Subcutaneous adipose tissue (tissue), 4 donors: Measurements from ENCODE around the gene SH2D7. TPM values are rescaled to one million over a fixed set of nuclear protein-coding genes. Genes with fewer than 3 reads are reported as not detected.

Source experiments
- total RNA-seq, 4 donors: library from RNA; depleted of rRNA; stranded (reverse); fragments of >200 nt; gene quantifications; one replicate each; pipeline ENCODE4 v1.1.0, GENCODE V29; 2016
- TF ChIP-seq, protein P1 (sequence below): fragments of 450-650 bp; IDR thresholded peaks from one replicate; pipeline ENCODE4 v1.5.1; 2016; ENCODE audit warnings: low read depth, mild to moderate bottlenecking, control low read depth, antibody characterized with exemption, moderate library complexity

SH2D7 gene
- total RNA-seq, 4 donors from 2014 or later: not detected

DNA sequence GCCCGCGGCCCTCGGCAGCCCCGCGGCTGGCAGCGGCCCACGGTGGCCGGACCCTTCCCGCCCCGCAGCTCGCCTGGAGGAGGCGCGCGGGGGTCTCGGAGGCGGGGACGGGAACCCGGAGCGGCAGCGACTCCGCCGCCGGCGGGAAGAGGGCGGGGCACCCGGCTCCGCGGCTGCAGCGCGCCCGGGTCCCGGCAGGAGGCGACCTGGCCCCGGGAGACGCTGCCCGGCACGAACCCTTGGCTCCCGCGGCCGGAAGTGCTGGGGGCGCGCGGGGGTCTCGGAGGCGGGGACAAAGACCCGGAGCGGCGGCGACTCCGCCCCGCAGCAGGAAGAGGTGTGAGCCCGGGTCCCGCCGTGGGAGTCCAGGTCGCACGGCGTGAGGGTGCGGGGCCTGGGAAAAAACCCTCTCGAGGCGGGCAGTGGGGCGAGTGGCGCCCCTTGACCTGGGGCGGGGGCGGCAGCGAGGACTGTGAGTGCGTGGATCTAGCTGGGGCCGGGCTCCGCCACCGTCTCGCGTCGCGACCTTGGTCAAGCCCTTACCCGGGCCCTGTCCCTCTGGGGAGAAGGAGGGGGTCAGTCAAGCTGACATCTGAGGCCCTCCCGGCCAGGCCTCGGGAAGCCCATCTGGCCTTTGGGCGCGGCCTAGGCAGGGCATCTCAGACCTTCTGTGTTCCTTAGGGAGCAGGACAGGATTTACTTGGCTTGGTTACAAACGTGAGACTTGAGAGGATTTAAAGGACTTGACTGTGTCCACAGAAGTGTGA lies 39.1 kb downstream of the SH2D7 start, which contains the start of gene CIB2:
TSS of gene CIB2 (minus strand) at position 151 of the 767 bp plus-strand sequence. CDS start 230 bp downstream, outside the sequence.
- TF ChIP-seq, protein P1, sequence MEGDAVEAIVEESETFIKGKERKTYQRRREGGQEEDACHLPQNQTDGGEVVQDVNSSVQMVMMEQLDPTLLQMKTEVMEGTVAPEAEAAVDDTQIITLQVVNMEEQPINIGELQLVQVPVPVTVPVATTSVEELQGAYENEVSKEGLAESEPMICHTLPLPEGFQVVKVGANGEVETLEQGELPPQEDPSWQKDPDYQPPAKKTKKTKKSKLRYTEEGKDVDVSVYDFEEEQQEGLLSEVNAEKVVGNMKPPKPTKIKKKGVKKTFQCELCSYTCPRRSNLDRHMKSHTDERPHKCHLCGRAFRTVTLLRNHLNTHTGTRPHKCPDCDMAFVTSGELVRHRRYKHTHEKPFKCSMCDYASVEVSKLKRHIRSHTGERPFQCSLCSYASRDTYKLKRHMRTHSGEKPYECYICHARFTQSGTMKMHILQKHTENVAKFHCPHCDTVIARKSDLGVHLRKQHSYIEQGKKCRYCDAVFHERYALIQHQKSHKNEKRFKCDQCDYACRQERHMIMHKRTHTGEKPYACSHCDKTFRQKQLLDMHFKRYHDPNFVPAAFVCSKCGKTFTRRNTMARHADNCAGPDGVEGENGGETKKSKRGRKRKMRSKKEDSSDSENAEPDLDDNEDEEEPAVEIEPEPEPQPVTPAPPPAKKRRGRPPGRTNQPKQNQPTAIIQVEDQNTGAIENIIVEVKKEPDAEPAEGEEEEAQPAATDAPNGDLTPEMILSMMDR: no peak

GRCh38 chr15:78133801-78134200 lies 41.4 kb downstream of the SH2D7 start:
- TF ChIP-seq, protein P1: no peak

DNA sequence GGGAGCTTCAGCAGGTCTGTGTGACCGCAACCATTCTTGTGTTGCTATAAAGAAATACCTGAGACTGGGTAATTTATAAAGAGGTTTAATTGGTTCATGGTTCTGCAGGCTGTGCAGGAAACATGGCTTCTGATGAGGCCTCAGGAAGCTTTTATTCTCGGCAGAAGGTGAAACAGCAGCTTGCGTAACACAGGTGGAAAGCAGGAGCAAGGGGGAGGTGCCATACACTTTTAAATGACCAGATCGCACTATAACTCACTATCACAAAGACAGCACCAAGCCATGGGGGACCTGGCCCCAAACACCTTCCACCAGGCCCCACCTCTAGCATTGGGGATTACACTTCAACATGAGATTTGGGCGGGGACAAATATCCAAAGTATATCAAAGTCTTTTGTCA lies 47.2 kb downstream of the SH2D7 start:
- TF ChIP-seq, protein P1: no peak

DNA sequence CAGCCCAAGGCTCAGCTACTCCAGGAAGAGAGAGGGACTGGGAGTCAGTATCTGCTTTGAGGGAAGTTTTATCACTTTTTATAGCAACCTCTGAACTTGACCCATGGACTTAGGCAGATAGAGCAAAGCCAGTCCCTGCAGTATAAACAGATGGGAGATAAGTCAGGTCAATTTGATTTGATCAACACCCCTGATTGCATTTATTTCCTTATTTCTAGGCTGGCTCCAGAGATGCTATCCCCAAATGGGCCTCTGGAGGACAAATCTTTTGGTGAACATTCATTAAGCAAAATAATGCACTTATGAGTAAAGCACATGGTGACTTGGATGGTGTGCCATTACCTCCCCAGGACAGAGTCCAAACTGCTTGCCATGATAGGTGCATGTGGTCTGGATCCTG lies 47.9 kb downstream of the SH2D7 start:
- TF ChIP-seq, protein P1: no peak

DNA sequence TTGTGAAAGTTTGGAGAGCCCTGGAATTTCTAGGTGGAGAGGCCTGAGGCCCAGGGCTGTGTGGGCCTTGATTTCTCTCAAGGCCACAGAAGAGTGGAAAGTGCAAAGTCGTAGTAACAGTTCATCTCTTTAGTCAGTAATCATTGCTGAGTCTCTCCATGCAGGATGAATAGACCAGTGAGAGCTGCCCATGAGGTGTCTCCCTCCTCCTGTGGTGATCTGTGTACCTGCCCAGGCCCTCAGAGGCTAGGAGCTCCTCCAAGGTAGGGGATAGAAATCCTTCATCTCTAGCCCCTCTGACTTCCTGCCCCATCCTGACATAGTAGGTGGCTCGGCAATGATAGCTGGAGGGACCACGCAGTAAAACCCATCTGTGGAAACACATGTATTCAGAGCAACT lies 50.0 kb downstream of the SH2D7 start:
- TF ChIP-seq, protein P1: no peak

DNA sequence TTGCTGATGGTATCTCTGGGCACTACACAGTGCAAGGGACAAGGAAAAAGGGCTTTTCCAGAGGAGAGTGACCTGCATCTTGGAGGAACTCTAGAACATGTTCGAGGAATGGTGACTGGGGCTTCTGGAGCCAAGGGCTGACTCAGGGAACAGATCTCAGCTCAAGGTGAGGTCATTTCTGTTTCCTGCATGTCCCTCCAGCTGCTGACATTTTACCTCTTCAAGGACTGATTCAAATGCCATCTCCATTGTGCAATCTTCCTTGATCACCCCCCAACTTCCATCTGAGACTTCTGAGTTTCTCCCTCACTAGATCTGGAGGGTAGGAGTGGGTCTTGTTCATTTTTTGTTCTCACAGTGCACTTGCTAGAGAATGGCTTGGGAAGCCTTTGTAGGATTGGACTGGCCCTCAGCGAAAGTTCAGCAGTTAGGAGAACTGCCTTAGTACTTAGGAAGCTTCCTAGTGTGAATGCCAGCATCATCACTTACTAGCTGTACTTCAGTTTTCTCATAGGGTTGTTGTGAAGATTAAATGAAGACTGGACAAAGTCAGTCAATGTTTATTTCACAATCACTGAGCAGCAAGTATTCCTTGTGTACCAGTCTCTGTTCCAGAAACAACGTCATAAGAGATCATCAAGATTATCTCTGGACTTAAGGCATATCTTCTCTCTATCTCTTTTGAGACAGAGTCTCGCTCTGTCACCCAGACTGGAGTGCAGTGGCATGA lies 54.2 kb downstream of the SH2D7 start:
- TF ChIP-seq, protein P1: no peak

DNA sequence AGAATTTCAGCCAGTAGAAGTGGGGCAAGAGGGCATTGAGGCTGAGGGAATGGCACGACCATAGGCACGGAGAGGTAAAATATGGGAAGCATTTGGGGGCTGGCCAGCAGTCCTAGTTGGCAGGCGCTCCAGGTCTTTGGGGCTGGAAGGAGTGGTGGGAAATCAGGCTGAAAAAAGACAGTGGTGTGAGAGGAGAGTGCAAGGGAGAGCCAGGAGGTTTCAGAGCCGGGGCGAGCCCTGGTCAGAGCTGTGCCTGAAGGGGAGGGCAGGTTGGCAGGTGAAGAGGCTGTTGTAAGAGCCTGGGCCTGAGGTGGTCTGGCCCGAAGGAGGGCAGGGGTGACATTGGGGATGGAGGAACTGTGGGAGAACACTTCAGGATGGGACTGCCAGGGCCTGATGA lies 55.2 kb downstream of the SH2D7 start:
- TF ChIP-seq, protein P1: no peak
